Measurements from ENCODE around the gene PIGU. TPM values are rescaled to one million over a fixed set of nuclear protein-coding genes. Genes with fewer than 3 reads are reported as not detected.
A peak's percentile ranks its signal among the peaks of the same experiment; 100 is the strongest.

The PIGU gene
- total and polyA plus RNA-seq, 5 experiments from 2014 or later, result 11.4 to 25.4 (median 18.3) TPM

DNA sequence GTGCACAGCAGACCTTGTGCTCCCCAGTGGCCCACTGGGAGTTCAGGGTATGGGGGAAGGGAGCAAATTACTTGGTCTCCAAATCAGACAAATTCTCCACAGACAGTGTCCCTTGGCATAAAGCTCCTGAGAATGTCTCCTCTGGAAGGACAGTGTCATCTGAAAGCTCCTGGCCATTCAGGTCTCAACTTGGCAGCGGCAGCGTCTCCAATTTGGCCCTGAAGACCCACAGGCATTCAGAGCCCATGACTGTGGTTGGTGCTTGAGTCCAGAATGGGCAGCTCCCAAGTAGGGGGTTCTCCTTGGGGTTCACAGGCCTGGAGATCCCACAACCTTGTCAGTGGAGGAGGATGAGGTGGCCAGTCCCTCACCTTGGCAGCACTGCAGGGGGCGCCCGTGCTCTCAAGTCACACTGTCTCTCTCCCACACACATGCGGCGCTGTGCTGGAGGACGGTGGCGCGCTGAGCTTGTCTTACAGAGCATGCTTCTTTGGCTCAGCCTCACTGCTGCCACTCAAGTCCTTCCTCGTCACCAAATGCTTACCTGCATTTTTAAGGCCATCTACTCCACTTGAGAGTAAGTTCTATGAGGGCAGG, 140.0 kb downstream of the PIGU start:
- peak; percentile 46 to 49 for ATAC-seq
- Mint-ChIP-seq H3K36me3 (peaks cover 0 to 62% (median 11%) of the 10 kb centered on the region in 3 donors), H3K27me3 (no peaks in the 10 kb centered on the region), H3K4me1 (peaks cover 0 to 14% (median 0%) of the 10 kb centered on the region in 4 donors), H3K4me3 (no peak overlapping the region), H3K9me3 (no peaks in the 10 kb centered on the region), H3K27ac (peak overlapping the region in 2 of 10 donors; percentile 25 to 44)
- POLR2A ChIA-PET, result interaction anchor here (0.7 kb wide), 2 partner anchors 167 to 260 kb away, joined by 4 to 5 read pairs; partner anchors contain the start of gene TP53INP2
- DNase-seq, result peak in 5 of 10 donors; percentile 21 to 65 (median 25)

DNA sequence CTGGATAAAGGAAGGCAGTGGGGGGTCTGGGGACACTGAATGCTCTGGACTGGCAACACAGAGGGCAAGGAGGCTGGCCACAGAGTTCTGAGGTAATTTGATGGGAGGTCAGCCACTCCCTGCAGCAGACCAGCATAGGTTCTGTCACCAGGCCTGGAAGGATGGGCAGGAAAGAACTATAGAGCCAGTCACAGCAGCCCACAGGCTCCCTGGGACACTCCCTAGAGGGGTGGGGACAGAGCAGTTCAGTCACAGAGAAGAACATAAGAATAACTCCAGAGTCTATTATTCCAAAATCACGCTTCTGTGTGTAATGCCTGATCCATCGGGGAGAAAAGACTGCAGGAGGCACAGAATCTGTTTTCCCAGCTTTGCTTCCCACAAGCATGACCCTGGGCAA, 141.0 kb downstream of the PIGU start:
- no peaks in the 10 kb centered on the region for H3K9me3 Mint-ChIP-seq
- no peak for DNase-seq
- H3K27ac Mint-ChIP-seq, result peak overlapping the region in 2 of 10 donors; percentile 21 to 28

DNA sequence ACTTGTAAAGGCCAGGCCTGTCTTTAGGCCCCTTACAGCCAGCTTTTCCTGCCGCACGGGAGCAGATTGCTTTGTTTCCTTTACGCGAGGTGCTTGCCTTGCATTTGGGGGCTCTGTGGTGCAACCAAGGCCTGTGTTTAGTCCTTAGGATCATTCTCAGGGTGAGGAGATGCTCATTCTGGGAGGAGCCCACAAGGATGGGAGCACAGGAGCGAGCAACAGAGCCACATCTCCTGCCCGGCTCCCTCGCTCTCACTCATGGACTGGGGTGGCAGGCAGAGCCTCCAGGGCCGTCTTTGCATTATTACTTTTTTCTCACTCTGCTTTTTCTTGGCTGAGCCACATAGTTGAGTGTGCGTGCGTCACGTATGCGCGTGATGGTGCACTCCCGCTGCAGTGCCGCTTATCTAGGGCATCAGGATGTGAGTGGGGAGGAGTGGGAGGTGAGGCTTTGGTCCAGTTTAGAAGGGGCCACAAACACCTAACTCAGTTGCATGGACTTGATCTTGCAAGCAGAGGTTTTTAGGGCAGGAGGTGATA, 141.5 kb downstream of the PIGU start:
- Mint-ChIP-seq H3K27ac (peak overlapping the region in 2 of 10 donors; percentile 49 to 66), H3K4me3 (no peak overlapping the region), H3K4me1 (peaks cover 7 to 11% (median 9%) of the 10 kb centered on the region in 4 donors), H3K36me3 (peaks cover 0 to 63% (median 6%) of the 10 kb centered on the region in 3 donors), H3K27me3 (no peaks in the 10 kb centered on the region), H3K9me3 (no peaks in the 10 kb centered on the region)
- POLR2A ChIA-PET, result no interaction called here
- DNase-seq, result no peak
- no peak for ATAC-seq

More for the DNA sequence above, 141.0 kb downstream of the PIGU start:
- peaks cover 5 to 10% (median 6%) of the 10 kb centered on the region in 4 donors for H3K4me1 Mint-ChIP-seq
- no peak overlapping the region for H3K4me3 Mint-ChIP-seq
- POLR2A ChIA-PET, result interaction anchor here (0.7 kb wide), 1 partner anchor 168 kb away, joined by 4 read pairs; the partner anchor contains the start of gene TP53INP2
- H3K27me3 Mint-ChIP-seq, result no peaks in the 10 kb centered on the region
- ATAC-seq, result no peak
- peaks cover 0 to 63% (median 11%) of the 10 kb centered on the region in 3 donors for H3K36me3 Mint-ChIP-seq

DNA sequence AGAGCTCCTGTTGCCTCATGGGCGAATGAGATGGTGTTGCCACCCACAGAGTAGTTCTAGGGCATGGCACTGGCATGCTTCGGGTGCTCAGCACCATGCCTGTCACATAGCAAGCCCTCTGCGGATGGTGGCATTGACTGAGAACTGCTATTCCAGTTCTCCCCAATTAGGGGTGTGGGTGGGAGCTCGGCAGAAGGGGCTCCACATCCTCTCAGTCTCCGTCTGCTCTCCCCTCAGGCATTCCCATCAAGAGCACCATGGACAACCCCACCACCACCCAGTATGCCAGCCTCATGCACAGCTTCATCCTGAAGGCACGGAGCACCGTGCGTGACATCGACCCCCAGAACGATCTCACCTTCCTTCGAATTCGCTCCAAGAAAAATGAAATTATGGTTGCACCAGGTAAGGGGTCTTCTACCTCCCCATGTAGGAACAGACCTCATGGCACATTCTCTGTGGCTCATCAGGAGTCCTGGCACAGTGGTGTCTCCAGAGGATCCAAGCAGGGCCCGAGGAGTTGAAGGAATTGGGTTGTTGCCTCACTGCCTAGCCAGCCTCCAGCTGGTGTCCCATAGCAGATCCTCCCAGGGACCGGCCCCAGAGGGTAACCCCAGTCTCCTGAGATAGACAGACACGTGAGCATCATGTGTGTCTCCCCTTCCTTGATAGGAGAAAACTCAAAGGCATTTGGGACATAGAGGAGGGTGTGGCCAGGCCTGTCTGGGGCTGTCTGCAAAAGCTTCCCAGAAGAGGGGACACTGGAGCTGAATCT, 142.3 kb downstream of the PIGU start:
- Mint-ChIP-seq H3K36me3 (peaks cover 0 to 66% (median 4%) of the 10 kb centered on the region in 3 donors), H3K4me1 (peaks cover 7 to 14% (median 12%) of the 10 kb centered on the region in 4 donors), H3K9me3 (no peaks in the 10 kb centered on the region), H3K4me3 (no peak overlapping the region), H3K27me3 (no peaks in the 10 kb centered on the region), H3K27ac (peak overlapping the region in 3 of 10 donors; percentile 31 to 69 (median 62))
- POLR2A ChIA-PET, result no interaction called here
- no peak for ATAC-seq
- no peak for DNase-seq

DNA sequence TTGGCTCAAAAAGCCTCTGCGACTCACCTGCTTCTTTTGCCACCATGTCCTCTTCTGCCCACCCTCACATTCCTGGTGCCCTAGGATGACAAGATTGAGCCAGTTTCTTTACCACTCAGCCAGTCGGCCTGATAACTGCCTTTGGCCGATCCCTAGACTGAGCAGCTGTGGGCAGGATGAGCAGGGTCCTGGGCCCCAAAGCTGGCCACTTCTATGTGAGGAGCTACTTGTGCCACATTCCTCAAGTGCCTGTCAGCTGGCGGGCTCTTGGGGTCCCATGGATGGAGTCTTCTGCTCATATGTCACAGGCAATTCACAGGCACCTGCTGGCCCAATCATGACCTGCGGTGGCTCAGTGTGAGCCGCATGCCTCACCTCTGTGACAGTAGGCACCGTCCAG, 144.1 kb downstream of the PIGU start:
- H3K36me3 Mint-ChIP-seq, result peaks cover 0 to 69% (median 4%) of the 10 kb centered on the region in 3 donors
- H3K9me3 Mint-ChIP-seq, result no peaks in the 10 kb centered on the region
- no peak overlapping the region for H3K27ac Mint-ChIP-seq
- no peak for ATAC-seq
- no peaks in the 10 kb centered on the region for H3K27me3 Mint-ChIP-seq
- DNase-seq, result no peak
- no peak overlapping the region for H3K4me3 Mint-ChIP-seq
- peaks cover 7 to 21% (median 13%) of the 10 kb centered on the region in 4 donors for H3K4me1 Mint-ChIP-seq
- POLR2A ChIA-PET, result no interaction called here

DNA sequence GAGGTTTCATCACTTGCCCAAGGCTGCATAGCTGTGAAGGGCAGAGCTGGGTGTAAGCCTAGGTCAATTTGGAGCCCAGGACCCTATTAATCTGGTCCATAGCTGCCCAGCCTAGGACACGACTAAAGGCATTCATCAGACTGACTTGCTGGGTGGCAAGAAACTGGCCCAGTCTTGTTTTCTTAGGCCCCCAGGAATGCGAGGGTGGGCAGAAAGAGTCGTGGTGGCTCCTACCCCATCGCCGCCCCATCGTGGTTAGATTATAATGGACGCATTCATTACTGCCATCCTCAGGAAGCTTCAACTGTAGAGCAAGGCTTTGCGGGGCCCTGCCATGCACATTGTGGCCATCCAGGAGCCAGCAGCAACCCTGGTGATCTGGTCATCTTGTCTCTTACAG, 144.6 kb downstream of the PIGU start:
- ATAC-seq, result no peak
- Mint-ChIP-seq H3K27me3 (no peaks in the 10 kb centered on the region), H3K27ac (no peak overlapping the region), H3K9me3 (no peaks in the 10 kb centered on the region), H3K4me3 (no peak overlapping the region), H3K36me3 (peaks cover 0 to 69% (median 7%) of the 10 kb centered on the region in 3 donors), H3K4me1 (peaks cover 7 to 21% (median 13%) of the 10 kb centered on the region in 4 donors)
- POLR2A ChIA-PET, result no interaction called here
- DNase-seq, result no peak

DNA sequence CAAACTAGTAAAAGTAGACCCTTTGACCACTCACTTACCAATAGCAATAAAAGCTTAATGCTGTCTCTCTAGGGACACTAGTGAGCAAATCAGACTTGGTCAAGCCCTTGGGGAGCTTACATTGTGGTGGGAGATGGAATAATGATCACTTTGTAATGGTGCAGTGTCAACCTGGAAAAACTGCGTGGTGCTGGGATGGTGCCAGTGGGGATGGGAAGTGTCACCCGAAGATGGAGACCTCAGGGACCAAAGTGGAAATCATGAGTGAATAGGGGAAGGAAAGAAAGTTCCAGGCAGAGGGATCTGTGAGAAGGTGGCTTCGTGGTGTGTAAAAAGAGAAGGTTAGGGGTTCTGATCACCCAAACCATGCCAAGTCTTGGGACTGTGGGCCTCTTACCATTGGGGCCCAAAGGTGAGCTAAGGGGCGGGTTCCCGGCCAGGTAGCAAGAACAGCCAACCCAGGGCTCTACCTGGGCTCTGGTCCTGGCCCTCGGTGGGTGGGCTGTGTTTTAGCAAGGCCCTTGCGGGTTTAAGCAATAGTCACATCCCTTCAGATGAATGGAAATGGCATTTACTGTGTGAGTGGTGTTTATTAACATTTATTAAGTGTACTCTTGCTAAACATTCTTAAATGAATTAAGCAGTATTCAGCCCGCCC, 145.2 kb downstream of the PIGU start:
- H3K27me3 Mint-ChIP-seq, result no peaks in the 10 kb centered on the region
- H3K36me3 Mint-ChIP-seq, result peaks cover 0 to 69% (median 7%) of the 10 kb centered on the region in 3 donors
- ATAC-seq, result no peak
- no peaks in the 10 kb centered on the region for H3K9me3 Mint-ChIP-seq
- no peak overlapping the region for H3K4me3 Mint-ChIP-seq
- DNase-seq, result no peak
- peaks cover 7 to 21% (median 13%) of the 10 kb centered on the region in 4 donors for H3K4me1 Mint-ChIP-seq
- peak overlapping the region in 6 of 10 donors; percentile 10 to 82 (median 56) for H3K27ac Mint-ChIP-seq
- POLR2A ChIA-PET, result interaction anchor here (1.2 kb wide), 1 partner anchor 15 kb away, joined by 5 read pairs; the partner anchor contains the start of gene DYNLRB1

DNA sequence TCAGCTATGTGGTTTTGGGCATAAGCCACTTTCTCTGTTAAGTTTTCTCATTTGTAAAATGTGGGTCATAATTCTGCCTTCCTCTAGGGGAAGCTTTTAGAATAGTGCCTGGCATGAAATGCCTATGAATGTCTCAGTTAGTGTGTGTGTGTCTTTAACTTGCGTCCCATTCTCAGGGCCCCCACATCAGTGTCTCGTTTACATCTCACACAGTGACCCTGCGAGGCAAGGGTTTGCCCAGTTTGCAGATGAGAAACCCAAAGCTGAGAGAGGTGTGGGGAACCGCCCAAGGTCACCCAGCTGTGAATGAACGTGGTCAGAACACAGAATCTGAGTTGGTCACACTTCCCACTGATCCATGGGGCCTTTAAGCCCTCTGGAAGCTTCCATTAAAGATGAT, 146.6 kb downstream of the PIGU start:
- ATAC-seq, result no peak
- Mint-ChIP-seq H3K9me3 (no peaks in the 10 kb centered on the region), H3K4me3 (no peak overlapping the region), H3K27me3 (no peaks in the 10 kb centered on the region), H3K4me1 (peaks cover 11 to 24% (median 17%) of the 10 kb centered on the region in 4 donors), H3K27ac (peak overlapping the region in 3 of 10 donors; percentile 63 to 80 (median 63)), H3K36me3 (peaks cover 0 to 70% (median 3%) of the 10 kb centered on the region in 3 donors)
- DNase-seq, result no peak
- POLR2A ChIA-PET, result no interaction called here

DNA sequence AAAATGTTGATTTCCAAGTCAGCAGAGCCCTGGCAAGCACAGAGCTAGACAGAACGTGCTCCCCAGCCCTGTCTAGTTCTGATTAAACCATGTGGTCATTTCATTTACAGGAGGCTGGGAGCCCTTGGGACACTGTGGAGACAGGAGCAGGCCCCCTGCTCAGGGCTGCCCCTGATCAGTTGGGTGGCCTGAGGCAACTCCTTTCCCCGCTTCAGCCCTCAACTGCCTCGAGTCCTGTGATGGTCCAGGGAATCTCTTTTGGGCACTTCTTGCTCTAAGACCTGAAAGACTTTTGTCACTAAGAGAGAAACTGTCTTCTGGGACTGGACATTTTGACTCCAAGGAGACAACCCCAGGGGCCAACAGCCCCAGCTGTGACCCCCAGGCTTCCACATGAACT, 147.2 kb downstream of the PIGU start:
- H3K4me3 Mint-ChIP-seq, result peak overlapping the region in 1 of 10 donors; percentile 34
- peak overlapping the region in 1 of 10 donors; percentile 4 for H3K27ac Mint-ChIP-seq
- POLR2A ChIA-PET, result no interaction called here
- H3K27me3 Mint-ChIP-seq, result no peaks in the 10 kb centered on the region
- H3K4me1 Mint-ChIP-seq, result peaks cover 11 to 26% (median 18%) of the 10 kb centered on the region in 4 donors
- no peaks in the 10 kb centered on the region for H3K9me3 Mint-ChIP-seq
- ATAC-seq, result no peak
- peaks cover 0 to 71% (median 3%) of the 10 kb centered on the region in 3 donors for H3K36me3 Mint-ChIP-seq
- DNase-seq, result no peak

DNA sequence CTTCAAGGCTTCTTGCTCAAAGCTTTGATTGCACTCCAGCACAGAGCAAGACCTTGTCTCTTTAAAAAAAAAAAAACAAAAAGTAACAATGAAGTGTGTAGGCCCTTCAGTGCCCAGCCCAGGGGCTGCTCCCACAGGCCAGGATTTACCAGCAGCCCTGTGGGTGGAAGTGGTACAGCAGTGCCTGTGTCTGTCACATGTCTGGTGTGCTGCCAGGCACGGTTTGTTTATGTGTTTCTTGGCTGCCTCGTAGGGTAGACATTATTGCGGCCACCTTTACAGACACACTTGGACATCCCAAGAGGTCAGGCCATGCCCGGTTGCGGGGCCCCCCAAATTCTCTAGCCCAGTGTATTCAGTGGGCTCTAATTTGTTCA, 148.0 kb downstream of the PIGU start:
- H3K27me3 Mint-ChIP-seq, result no peaks in the 10 kb centered on the region
- no peak for DNase-seq
- H3K9me3 Mint-ChIP-seq, result no peaks in the 10 kb centered on the region
- POLR2A ChIA-PET, result no interaction called here
- no peak overlapping the region for H3K4me3 Mint-ChIP-seq
- peaks cover 0 to 67% (median 3%) of the 10 kb centered on the region in 3 donors for H3K36me3 Mint-ChIP-seq
- peaks cover 13 to 31% (median 21%) of the 10 kb centered on the region in 4 donors for H3K4me1 Mint-ChIP-seq
- ATAC-seq, result no peak
- peak overlapping the region in 1 of 10 donors; percentile 28 for H3K27ac Mint-ChIP-seq

DNA sequence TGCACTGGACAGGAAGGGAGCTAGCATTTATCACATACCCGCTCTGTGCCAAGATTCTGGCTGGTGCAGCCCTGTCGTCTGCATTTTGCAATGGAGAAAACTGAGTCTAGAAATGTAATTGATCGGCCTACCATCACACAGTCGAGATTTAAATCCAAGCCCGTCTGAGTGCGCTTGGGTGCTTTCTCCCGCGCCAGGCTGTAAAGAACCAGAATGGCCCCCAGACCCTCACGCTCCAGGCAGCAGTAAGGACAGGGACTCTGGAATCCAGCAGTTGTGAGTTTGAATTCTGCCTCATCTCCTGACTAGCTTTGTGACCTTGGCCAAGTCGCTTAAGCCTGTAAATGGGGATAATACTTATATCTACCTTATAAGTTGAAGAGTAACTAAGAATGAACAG, 149.9 kb downstream of the PIGU start:
- POLR2A ChIA-PET, result no interaction called here
- Mint-ChIP-seq H3K9me3 (no peaks in the 10 kb centered on the region), H3K4me1 (peaks cover 20 to 49% (median 38%) of the 10 kb centered on the region in 4 donors), H3K27ac (peak overlapping the region in 1 of 10 donors; percentile 62), H3K27me3 (no peaks in the 10 kb centered on the region), H3K36me3 (peaks cover 0 to 72% (median 5%) of the 10 kb centered on the region in 3 donors), H3K4me3 (no peak overlapping the region)
- no peak for ATAC-seq
- DNase-seq, result no peak

DNA sequence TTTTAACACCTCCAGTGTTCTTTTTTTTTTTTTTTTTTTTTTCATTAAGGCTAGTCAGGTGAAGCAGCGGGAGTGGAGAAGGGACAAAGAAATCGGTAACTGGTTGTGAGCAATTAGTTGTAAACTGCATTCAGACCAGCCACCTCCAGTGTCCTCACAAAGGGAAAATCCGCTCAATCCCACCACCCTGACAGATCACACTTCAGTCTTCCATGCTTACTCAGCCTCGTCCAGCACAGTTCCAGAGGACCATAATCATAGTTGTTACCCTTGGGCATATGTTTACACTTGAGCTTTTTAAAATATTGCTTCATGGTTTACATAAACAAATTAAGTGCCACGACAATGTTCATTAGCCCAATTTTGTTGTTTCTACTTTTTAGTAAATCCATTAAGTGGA, 150.4 kb downstream of the PIGU start:
- ATAC-seq (no peak), DNase-seq (no peak)
- POLR2A ChIA-PET, result no interaction called here
- H3K27ac Mint-ChIP-seq, result no peak overlapping the region
- H3K9me3 Mint-ChIP-seq, result no peaks in the 10 kb centered on the region
- H3K4me1 Mint-ChIP-seq, result peaks cover 19 to 51% (median 41%) of the 10 kb centered on the region in 4 donors
- peaks cover 0 to 71% (median 5%) of the 10 kb centered on the region in 3 donors for H3K36me3 Mint-ChIP-seq
- no peak overlapping the region for H3K4me3 Mint-ChIP-seq
- no peaks in the 10 kb centered on the region for H3K27me3 Mint-ChIP-seq
